GM23338 (cell line): Measurements from ENCODE around the gene GPR158. TPM values are rescaled to one million over a fixed set of nuclear protein-coding genes. Genes with fewer than 3 reads are reported as not detected.

Experiments used
- ATAC-seq: fragments of 200-7000 bp; cut with Tn5 transposase; 3 replicates; pipeline ENCODE4 v1.9.1; 2020
- DNase-seq: peaks from one replicate; pipeline ENCODE4 v3.0.0-alpha.2; 2015; ENCODE audit warnings: low spot score
- H2AFZ ChIP-seq: fragments of 200-600 bp; sonication (generic); 2 replicates; pipeline ENCODE4 v1.8.0; 2016; ENCODE audit warnings: antibody characterized with exemption, mild to moderate bottlenecking, moderate library complexity
- H3F3A ChIP-seq: fragments of 200-600 bp; sonication (generic); replicated peaks from 2 replicates; pipeline ENCODE4 v1.8.0; 2017; ENCODE audit warnings: antibody characterized with exemption, mixed run types, low read depth
- H3K27ac ChIP-seq: fragments of 200-600 bp; sonication (generic); 2 replicates; pipeline ENCODE4 v1.6.1; 2016; ENCODE audit warnings: low read depth
- H3K27me3 ChIP-seq: fragments of 200-600 bp; sonication (generic); 2 replicates; pipeline ENCODE4 v1.8.0; 2016; ENCODE audit warnings: mild to moderate bottlenecking, mixed run types, moderate library complexity; ENCODE audit not compliant: insufficient read depth
- H3K36me3 ChIP-seq: fragments of 200-600 bp; sonication (generic); 2 replicates; pipeline ENCODE4 v1.8.0; 2016; ENCODE audit warnings: mild to moderate bottlenecking; ENCODE audit not compliant: insufficient read depth
- H3K4me1 ChIP-seq: fragments of 200-600 bp; sonication (generic); 2 replicates; pipeline ENCODE4 v1.8.0; 2016; ENCODE audit warnings: mild to moderate bottlenecking, moderate library complexity; ENCODE audit not compliant: insufficient read depth
- H3K4me2 ChIP-seq: fragments of 200-600 bp; sonication (generic); 2 replicates; pipeline ENCODE4 v1.7.1; 2017; ENCODE audit warnings: mixed run types
- H3K4me3 ChIP-seq: fragments of 200-600 bp; sonication (generic); 2 replicates; pipeline ENCODE4 v1.6.1; 2016; ENCODE audit warnings: mixed run types
- H3K79me2 ChIP-seq: fragments of 200-600 bp; sonication (generic); replicated peaks from 2 replicates; pipeline ENCODE4 v1.8.0; 2017; ENCODE audit warnings: mild to moderate bottlenecking; ENCODE audit not compliant: insufficient read depth
- H3K9me2 ChIP-seq: fragments of 200-600 bp; sonication (generic); 2 replicates; pipeline ENCODE4 v1.8.0; 2017; ENCODE audit not compliant: insufficient read depth
- H4K20me1 ChIP-seq: fragments of 200-600 bp; sonication (generic); replicated peaks from 2 replicates; pipeline ENCODE4 v1.8.0; 2017; ENCODE audit warnings: mild to moderate bottlenecking; ENCODE audit not compliant: insufficient read depth
- H3K27ac Mint-ChIP-seq: 2 replicates; pipeline ENCODE4 v1.8.0; 2020; ENCODE audit warnings: inconsistent platforms, mild to moderate bottlenecking, moderate library complexity, mixed read lengths
- H3K27me3 Mint-ChIP-seq: 3 replicates; pipeline ENCODE4 v1.8.0; 2022; ENCODE audit warnings: low read depth, mild to moderate bottlenecking, moderate library complexity, mixed read lengths, inconsistent platforms; ENCODE audit not compliant: insufficient read depth, poor library complexity
- H3K36me3 Mint-ChIP-seq: 3 replicates; pipeline ENCODE4 v1.8.0; 2021; ENCODE audit warnings: low read depth, mild to moderate bottlenecking, inconsistent platforms, moderate library complexity, mixed read lengths
- H3K4me1 Mint-ChIP-seq: 3 replicates; pipeline ENCODE4 v1.8.0; 2020; ENCODE audit warnings: mild to moderate bottlenecking, inconsistent platforms, mixed read lengths
- H3K4me3 Mint-ChIP-seq: 3 replicates; pipeline ENCODE4 v1.8.0; 2021; ENCODE audit warnings: moderate library complexity, mild to moderate bottlenecking, inconsistent platforms, mixed read lengths
- H3K9me3 Mint-ChIP-seq: 3 replicates; pipeline ENCODE4 v1.8.0; 2020; ENCODE audit warnings: moderate library complexity, mild to moderate bottlenecking, inconsistent platforms, mixed read lengths
- CREB1 ChIP-seq: fragments of 250-450 bp; sonication (Bioruptor Pico); IDR thresholded peaks from 2 replicates; pipeline ENCODE4 v1.5.0; 2020; ENCODE audit warnings: low read depth, mild to moderate bottlenecking, moderate library complexity
- EZH2 ChIP-seq: fragments of 200-600 bp; sonication (generic); IDR thresholded peaks from one replicate; pipeline ENCODE4 v1.8.0; 2017; ENCODE audit warnings: antibody characterized with exemption, mild to moderate bottlenecking, low read depth; ENCODE audit not compliant: unreplicated experiment
- JUNB ChIP-seq: IDR thresholded peaks from one replicate; pipeline ENCODE4 v1.6.1; 2016; ENCODE audit warnings: antibody characterized with exemption; ENCODE audit not compliant: unreplicated experiment
- NANOG ChIP-seq: IDR thresholded peaks from 2 replicates; pipeline ENCODE4 v1.6.1; 2016; ENCODE audit warnings: antibody characterized with exemption, borderline replicate concordance
- POLR2AphosphoS5 ChIP-seq: IDR thresholded peaks from 2 replicates; pipeline ENCODE4 v1.6.1; 2016; ENCODE audit warnings: antibody characterized with exemption, low read depth
- STAT1 ChIP-seq: IDR thresholded peaks from one replicate; pipeline ENCODE4 v1.6.1; 2016; ENCODE audit warnings: antibody characterized with exemption; ENCODE audit not compliant: unreplicated experiment
- ZNF114 ChIP-seq: fragments of 250-450 bp; sonication (Bioruptor Pico); IDR thresholded peaks from 2 replicates; pipeline ENCODE4 v1.5.0; 2020; ENCODE audit warnings: mild to moderate bottlenecking, moderate library complexity
- polyA plus RNA-seq: library from polyadenylated mRNA; unstranded; fragments of >200 nt; fragmentation: Nextera tagmentation; extraction: Ambion mirVana; gene quantifications from 2 replicates; pipeline ENCODE4 v1.2.1, GENCODE V29; 2016
- total RNA-seq: library from RNA; depleted of rRNA; stranded (reverse); fragments of >200 nt; shearing (Covaris generic); gene quantifications from 2 replicates; pipeline ENCODE4 v1.2.3, GENCODE V29; 2014
- TF ChIP-seq, protein P1 (sequence below), 2 experiments: fragments of 200-600 bp in 1 of 2; sonication (generic) in 1 of 2; conservative IDR thresholded peaks; 2 replicates each; pipeline versions ENCODE4 v1.5.1 to v1.6.1; 2016 to 2017; ENCODE audit warnings: antibody characterized with exemption in 2 of 2, low read depth in 2 of 2, mild to moderate bottlenecking in 2 of 2, moderate library complexity in 1 of 2
- TF ChIP-seq, protein P2 (sequence below): IDR thresholded peaks from one replicate; pipeline ENCODE4 v1.6.1; 2018; ENCODE audit warnings: antibody characterized with exemption; ENCODE audit not compliant: unreplicated experiment
- TF ChIP-seq, protein P3 (sequence below): IDR thresholded peaks from 2 replicates; pipeline ENCODE4 v1.6.1; 2016; ENCODE audit warnings: antibody characterized with exemption

GPR158 gene
- total and polyA plus RNA-seq, 2 experiments from 2014 or later, result 0.13 to 1.5 TPM

DNA sequence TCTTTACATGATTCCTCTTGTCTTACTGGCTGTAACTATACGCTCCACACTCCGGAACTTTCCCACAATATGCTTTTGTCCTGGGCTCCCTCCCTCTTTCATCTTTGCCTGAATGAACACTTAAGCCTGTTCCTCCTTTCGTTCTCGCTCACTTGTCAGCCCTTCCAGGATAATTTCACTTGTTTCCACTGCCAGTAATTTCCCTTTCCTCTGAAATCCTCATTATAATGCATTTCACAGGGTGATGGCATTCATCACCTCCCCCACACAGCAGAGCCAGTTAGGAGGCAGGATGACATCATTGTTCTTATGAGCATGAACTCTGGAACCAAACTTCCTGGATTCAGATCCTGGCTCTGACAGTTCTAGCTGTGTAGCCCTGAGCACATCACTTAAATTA, 372.6 kb downstream of the GPR158 start:
- H3K27ac Mint-ChIP-seq, result no peak overlapping the region
- H3K4me2 ChIP-seq, result 0 out of 2 replicates have a peak overlapping the region, but pooled peaks have one; percentile 31
- H3K27ac ChIP-seq, result no peak overlapping the region

DNA sequence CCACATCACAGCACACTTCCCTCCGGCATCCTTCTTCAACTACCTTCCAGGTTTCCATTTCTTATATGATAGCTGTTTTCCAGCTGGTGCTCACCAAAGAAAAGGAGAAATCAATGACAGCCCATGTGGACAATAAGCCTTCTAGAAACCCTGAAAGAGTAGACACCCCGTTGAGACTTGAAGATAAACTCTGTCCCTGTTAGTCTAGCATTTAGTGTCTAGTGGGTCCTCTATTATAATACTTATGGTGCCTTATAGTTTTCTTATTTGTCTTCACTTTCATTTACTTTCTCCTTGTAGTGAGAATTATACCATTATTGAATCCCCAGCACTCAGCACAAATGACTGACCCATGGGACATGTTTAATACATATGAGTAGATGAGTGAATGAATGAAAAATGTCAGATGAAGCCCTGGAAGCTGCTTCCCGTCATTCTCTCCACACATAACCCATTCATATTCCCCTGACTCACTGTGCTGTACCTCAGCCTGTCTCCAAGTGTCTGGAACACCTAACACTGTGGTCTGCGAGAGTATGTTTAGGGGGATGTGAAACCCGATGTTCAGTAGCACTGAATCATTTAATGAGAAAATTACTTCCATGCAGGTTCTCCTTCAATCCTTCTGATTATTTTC, 377.6 kb downstream of the GPR158 start:
- no peak overlapping the region for H2AFZ ChIP-seq
- H3K9me2 ChIP-seq, result no peaks in the 10 kb centered on the region
- no peak overlapping the region for H3K4me2 ChIP-seq
- no peaks in the 10 kb centered on the region for H3F3A ChIP-seq
- no peak overlapping the region for H3K27ac ChIP-seq
- Mint-ChIP-seq H3K27me3 (no peaks in the 10 kb centered on the region), H3K4me3 (no peak overlapping the region), H3K4me1 (peaks cover 8% of the 10 kb centered on the region), H3K27ac (no peak overlapping the region), H3K9me3 (no peaks in the 10 kb centered on the region), H3K36me3 (no peaks in the 10 kb centered on the region)
- ATAC-seq (no peak), DNase-seq (no peak)
- no peaks in the 10 kb centered on the region for H3K79me2 ChIP-seq
- no peak overlapping the region for H3K4me3 ChIP-seq
- H4K20me1 ChIP-seq, result no peaks in the 10 kb centered on the region
- H3K36me3 ChIP-seq, result no peaks in the 10 kb centered on the region
- H3K4me1 ChIP-seq, result peaks cover 4% of the 10 kb centered on the region
- no peaks in the 10 kb centered on the region for H3K27me3 ChIP-seq
- no peak for TF ChIP-seq JUNB
- TF ChIP-seq, protein P1, sequence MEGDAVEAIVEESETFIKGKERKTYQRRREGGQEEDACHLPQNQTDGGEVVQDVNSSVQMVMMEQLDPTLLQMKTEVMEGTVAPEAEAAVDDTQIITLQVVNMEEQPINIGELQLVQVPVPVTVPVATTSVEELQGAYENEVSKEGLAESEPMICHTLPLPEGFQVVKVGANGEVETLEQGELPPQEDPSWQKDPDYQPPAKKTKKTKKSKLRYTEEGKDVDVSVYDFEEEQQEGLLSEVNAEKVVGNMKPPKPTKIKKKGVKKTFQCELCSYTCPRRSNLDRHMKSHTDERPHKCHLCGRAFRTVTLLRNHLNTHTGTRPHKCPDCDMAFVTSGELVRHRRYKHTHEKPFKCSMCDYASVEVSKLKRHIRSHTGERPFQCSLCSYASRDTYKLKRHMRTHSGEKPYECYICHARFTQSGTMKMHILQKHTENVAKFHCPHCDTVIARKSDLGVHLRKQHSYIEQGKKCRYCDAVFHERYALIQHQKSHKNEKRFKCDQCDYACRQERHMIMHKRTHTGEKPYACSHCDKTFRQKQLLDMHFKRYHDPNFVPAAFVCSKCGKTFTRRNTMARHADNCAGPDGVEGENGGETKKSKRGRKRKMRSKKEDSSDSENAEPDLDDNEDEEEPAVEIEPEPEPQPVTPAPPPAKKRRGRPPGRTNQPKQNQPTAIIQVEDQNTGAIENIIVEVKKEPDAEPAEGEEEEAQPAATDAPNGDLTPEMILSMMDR (conservative IDR thresholded peaks at IDR 0.05; ENCODE audit: low read depth in 2 of 2), result no peak
- no peak for TF ChIP-seq NANOG
- TF ChIP-seq ZNF114 (CRISPR knock-in tag), result no peak
- no peak for TF ChIP-seq POLR2AphosphoS5
- TF ChIP-seq, protein P2, sequence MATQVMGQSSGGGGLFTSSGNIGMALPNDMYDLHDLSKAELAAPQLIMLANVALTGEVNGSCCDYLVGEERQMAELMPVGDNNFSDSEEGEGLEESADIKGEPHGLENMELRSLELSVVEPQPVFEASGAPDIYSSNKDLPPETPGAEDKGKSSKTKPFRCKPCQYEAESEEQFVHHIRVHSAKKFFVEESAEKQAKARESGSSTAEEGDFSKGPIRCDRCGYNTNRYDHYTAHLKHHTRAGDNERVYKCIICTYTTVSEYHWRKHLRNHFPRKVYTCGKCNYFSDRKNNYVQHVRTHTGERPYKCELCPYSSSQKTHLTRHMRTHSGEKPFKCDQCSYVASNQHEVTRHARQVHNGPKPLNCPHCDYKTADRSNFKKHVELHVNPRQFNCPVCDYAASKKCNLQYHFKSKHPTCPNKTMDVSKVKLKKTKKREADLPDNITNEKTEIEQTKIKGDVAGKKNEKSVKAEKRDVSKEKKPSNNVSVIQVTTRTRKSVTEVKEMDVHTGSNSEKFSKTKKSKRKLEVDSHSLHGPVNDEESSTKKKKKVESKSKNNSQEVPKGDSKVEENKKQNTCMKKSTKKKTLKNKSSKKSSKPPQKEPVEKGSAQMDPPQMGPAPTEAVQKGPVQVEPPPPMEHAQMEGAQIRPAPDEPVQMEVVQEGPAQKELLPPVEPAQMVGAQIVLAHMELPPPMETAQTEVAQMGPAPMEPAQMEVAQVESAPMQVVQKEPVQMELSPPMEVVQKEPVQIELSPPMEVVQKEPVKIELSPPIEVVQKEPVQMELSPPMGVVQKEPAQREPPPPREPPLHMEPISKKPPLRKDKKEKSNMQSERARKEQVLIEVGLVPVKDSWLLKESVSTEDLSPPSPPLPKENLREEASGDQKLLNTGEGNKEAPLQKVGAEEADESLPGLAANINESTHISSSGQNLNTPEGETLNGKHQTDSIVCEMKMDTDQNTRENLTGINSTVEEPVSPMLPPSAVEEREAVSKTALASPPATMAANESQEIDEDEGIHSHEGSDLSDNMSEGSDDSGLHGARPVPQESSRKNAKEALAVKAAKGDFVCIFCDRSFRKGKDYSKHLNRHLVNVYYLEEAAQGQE, result no peak
- TF ChIP-seq, protein P3, sequence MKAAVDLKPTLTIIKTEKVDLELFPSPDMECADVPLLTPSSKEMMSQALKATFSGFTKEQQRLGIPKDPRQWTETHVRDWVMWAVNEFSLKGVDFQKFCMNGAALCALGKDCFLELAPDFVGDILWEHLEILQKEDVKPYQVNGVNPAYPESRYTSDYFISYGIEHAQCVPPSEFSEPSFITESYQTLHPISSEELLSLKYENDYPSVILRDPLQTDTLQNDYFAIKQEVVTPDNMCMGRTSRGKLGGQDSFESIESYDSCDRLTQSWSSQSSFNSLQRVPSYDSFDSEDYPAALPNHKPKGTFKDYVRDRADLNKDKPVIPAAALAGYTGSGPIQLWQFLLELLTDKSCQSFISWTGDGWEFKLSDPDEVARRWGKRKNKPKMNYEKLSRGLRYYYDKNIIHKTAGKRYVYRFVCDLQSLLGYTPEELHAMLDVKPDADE, result no peak
- no peak for TF ChIP-seq EZH2
- no peak for TF ChIP-seq CREB1 (CRISPR knock-in tag)
- TF ChIP-seq STAT1, result no peak

More for the DNA sequence above, 372.6 kb downstream of the GPR158 start:
- Histone ChIP-seq H3K79me2 (no peaks in the 10 kb centered on the region), H4K20me1 (no peaks in the 10 kb centered on the region), H3K27me3 (no peaks in the 10 kb centered on the region), H3F3A (no peaks in the 10 kb centered on the region), H3K4me3 (no peak overlapping the region), H3K9me2 (no peaks in the 10 kb centered on the region), H3K4me1 (peaks cover 7% of the 10 kb centered on the region), H3K36me3 (no peaks in the 10 kb centered on the region), H2AFZ (peak overlapping the region; percentile 83)
- no peak overlapping the region for H3K4me3 Mint-ChIP-seq
- TF ChIP-seq POLR2AphosphoS5 (no peak), NANOG (no peak), CREB1 (CRISPR knock-in tag) (0 out of 2 replicates have a peak, but pooled peaks have one; percentile 28), STAT1 (no peak)
- no peaks in the 10 kb centered on the region; the same call in 2 of the 3 replicates for H3K9me3 Mint-ChIP-seq
- H3K4me1 Mint-ChIP-seq, result peaks cover 13% of the 10 kb centered on the region; the same call in 2 of the 3 replicates
- ATAC-seq, result peak; percentile 32; the same call in 2 of the 3 replicates
- DNase-seq, result peak; percentile 31
- H3K36me3 Mint-ChIP-seq, result no peaks in the 10 kb centered on the region
- H3K27me3 Mint-ChIP-seq, result no peaks in the 10 kb centered on the region
